Fibroblast of the conjunctiva (primary cell): ENCODE results near the gene SNAI1.

Experiments
- DNase-seq: peaks from one replicate; pipeline ENCODE4 v3.0.0-alpha.2; 2010; ENCODE audit warnings: low read depth

Gene SNAI1

DNA sequence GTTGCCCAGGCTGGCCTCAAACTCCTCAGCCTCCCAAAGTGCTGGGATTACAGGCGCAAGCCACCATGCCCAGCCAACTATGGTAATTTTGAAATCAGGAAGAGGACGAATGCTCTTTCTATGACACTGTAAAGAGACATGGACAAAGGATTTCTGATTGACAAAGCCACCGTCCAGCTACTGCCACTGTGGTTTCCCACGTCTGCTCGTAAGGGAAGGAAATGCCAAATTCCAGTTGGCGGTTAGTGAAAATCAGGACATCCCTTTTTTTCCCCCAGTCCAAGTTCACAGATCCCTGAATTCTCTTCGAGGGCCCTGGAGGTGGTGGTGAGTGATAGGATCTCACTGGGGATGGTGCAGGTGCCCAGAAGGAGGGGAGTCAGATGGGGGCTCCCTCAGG, 31.2 kb downstream of the SNAI1 start:
- DNase-seq: no peak

DNA sequence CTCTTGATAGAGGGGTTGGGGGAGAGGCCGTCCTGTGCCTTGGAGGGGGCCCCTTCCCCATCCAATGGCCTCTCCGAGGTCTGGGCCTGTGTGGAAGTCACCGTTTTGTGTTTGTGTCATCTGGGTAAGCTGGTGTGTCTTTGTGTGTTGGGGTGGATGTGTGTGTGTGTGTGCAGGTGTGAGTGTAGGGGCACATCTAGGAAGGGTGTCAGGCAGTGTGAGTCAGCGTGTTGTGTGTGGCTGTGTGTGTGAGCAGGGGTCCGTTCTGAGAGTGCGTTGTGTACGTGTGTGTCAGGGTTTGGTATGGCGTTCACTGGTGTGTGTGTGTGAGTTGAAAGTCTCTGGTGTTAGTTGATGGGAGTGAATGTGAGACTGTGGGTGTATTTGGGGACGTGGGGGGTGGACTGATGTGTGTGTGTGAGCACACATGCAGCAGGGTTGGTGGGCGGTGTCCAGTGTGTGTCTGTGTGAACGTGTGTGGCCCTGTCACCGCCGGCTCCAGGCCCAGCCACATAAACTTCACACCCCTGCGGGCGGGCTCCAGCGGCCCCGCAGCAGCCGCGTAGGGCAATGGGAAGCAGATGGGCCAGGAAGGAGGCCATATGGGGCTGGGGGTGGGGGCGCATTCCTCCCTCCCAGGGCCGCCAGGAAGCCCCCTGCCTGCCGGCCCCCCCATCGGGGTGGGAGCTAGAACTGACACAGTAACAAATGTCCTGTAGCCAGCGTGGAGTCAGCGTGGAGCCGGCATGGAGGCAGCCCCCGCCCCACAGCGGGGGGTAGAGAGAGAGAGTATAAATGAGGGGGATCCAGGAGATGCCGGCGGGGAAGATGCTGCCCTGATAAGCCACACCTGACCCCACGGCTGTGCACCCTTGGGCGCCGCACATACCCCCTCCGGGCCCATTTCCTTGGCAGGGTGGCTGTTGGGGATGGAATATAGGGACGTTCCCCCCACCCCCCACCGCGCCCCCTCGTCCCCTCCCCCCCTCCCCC, 32.1 kb downstream of the SNAI1 start:
- no peak for DNase-seq

DNA sequence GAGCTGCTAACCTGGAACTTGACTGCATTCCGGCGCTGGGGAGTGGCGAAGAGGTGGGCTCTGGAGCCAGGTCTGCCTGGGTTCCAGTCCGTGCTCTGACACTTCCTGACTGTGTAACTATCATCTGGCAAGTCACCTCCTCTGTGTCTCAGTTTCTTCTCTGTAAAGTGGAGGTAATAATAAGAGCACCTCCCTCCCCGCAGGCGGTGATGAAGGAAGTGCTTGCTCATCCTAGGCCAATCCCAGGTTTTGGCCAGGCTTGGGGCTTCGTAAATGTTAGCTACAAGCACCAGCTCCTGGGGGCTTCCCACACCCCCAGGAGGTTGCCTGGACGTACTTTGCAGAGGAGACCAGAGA, 32.8 kb downstream of the SNAI1 start:
- no peak for DNase-seq

DNA sequence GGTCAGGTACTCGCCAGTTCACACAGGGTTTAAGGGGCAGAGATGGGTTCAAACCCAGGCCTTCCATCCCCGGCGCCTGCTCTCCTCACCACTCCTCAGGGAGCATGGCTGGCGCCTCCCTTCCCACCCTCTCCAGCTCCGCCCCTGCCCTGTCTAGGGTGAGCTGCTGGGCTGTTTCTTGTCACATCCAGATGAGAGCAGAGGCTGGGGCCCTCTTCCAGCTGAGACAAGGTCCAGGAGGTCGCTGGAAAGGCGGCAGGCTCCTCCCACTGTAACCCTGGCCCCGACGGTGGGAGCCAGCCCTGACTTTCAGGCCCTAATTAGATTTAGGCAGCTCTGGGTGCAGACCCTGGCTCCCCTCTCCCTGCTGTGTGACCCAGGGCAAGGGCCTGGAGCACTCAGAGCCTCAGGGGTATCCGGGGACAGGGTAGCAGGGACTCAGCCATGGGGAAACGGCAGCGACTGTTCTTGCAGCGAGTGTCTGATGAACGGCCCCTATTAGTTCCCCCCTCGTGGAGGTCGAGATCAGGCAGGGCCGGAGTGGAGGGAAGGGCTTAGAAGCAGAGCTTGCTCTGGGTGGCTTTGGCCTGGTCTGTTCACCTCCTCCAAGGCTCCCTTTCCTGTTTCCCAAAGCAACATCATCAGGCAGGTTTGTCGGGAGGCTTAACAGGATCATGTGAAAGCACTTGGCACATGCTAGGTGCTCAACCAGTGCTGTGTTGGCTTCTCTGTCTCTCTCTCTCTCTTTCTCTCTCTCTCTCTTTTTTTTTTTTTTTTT, 33.4 kb downstream of the SNAI1 start:
- DNase-seq: no peak

DNA sequence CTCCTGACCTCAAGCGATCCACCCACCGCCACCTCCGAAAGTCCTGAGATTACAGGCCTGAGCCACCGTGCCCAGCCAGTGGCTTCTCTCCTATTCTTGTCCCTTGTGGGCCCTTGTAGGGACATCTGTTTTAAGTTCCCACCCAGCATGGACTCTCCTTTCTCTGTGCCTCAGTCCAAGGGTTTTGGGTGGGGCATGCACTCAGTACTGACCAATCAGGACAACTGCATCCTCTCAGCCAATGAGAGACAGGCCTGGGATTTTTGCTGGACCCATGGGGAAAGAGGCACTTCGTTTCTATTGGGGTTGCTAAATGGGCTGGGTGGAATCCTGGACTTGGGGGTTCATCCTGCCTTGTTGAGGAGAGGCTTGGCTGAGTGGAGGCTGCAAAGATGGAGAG, 34.4 kb downstream of the SNAI1 start:
- no peak for DNase-seq

DNA sequence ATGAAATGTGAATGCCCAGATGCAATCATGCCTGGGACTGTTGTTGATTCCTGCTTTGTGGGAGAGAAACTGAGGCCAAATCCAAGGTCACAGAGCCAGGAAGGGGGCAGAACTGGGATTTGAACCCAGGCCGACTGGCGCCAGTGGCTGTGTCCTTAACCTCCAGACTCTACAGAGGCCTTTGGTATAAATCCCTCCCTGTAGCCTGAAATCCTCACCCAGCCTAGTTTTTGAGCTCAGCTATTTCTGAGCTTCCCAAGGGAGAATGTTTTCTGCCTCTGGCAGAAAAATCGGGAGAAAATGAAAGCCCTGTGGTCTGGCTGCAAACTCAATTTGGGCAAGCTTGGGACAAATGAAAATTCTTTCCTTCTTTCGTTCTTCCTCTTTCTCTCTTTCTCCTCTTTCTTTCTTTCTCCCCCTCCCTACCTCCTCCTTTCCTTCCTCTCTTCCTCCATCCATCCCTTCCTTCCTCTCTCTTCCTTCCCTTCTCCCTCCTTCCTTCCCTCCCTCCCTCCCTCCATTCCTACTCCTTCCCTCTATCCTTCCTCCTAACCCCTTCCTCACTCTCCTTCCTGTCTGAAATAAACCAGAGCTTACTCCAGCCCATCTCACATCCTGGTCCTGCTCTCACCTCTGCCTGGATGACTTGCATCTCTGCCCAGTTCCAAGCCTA, 34.9 kb downstream of the SNAI1 start:
- DNase-seq: no peak

DNA sequence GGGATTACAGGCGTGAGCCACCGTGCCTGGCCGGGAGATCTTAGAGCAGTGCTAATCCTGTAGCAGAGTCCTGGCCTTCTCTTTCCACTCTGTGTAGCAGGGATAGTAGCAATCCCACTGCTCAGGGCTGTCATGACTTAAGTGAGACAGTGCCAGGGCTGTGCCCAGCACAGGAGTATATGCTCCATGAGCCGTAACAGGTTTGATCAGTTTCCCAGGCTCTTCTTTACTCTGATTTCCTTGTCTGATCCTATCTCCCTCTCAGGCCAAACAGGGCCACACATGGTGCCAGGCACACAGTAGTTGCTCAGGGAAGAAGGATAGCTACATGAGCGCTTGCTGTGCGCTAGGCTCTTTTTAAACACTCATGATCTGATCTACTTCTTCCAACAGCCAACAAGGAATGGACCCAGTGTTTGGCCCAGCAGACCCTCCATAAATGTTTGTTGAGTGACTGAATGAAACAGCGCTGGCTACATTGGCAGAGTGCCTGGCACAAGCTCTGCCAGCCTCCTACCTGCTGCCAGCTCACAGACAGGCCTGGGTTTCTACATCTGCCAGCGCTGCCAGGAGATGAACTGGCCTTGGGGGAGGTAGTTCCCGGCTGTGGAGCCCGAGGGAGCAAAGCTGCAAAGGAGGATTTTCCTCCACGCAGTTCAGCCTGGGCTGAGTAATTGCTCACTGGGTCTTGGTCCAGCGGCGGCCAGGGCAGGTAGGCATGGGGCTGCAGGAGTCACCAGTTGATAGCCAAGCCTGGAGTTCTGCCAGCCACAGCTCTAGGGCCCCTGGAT, 36.9 kb downstream of the SNAI1 start:
- DNase-seq: no peak

DNA sequence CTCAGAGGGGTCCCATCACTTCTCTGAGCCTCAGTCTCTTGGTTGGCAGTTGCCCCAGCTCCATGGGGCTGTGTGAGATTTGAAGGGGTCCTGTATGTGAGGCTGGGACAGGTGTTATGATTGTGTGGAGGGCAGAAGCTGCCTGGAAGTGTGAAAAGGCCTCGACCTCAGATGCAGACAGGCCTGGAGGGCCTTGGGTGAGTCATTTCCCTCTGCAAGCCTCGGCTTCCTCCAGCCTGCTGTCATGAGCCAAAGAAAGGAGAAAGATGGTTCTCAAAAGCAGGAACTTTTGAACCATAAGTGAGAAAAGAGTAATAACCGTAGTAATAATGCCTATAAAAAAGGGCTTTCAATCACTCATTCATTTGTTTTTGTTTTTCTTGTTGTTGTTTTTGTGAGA, 37.5 kb downstream of the SNAI1 start:
- no peak for DNase-seq

DNA sequence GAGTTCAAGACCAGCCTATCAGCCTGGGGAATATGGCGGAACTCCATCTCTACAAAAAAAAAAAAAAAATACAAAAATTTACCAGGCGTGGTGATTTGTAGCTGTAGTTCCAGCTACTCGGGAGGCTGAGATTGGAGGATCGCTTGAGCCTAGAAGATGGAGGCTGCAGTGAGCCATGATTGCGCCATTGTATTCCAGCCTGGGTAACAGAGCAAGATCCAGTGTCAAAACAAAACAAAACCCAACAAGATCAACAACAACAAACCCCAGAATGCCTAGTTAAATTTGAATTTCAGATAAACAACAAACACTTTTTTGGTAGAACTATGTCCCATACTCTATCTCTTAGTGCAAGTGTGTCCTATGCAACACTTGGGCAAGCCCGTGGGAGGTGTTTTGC, 39.9 kb downstream of the SNAI1 start:
- DNase-seq: no peak

DNA sequence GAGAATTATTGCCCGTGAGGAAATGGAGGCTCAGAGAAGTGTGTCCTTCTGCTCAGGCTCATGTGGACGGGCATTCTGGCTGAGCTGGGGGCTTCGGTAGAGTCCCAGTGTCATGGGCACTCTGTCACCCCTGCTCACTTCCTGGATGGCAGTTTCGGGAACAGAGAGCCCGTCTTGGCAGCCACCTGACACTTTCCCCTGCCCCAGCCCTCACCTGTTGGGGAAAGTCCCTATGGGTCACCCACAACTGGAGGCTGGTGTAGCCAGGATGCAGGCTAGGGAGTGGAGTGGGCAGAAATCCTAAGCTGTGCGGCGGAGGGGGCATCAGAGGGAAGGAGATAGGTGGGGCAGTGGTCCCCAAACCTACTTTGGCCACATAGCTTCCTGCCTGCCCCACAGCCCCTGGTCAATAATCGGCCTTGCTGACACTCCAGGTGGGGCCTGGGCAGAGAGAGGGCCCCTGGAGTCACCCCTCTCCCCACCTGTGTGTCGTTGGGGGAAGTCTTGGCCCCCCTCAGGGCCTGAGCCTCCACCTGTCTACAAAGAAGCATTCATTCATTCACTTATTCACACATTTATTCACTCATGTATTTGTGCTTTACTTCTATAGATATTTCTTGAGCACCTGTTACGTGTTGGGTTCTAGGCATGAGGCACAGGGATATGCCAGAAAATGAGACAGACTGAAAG, 40.5 kb downstream of the SNAI1 start:
- no peak for DNase-seq

DNA sequence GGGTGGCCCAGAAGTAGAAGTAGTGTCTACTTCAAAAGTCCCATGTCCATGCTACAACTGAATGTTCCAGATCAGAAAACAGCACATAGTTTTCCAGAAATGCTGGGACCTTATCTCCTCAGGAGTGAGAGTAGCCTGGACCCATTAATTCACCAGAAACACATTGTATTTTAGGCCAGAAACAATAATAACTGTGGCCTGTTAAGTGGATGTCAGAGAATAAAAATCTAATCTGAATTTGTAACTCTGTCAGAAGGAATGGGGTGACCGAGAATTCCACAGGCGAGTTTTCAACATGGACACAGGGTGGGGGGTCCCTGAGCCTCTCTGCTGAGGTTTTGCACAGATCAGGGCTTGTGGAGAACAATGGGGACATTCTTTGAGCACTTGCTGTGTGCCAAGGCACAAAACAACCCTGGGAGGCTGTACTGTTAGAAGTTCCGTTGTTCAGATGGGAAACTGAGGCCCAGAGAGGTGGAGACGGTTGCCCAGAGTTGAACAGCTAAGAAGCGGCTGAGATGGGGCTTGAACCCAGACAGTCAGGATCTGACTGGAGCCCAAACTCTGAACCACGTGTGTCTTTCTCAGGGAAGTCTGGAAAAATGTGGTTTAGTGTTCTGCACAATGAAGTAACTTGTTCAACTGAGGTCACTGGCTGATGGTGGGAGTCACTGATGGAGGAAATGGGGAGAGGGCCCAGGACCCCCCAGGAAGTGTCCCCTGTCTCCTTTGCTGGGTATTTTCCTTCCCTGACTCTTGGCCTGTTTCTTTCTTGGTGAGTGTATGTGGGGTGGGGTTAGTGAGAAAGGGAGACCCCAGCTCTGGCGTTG, 44.2 kb downstream of the SNAI1 start:
- no peak for DNase-seq

DNA sequence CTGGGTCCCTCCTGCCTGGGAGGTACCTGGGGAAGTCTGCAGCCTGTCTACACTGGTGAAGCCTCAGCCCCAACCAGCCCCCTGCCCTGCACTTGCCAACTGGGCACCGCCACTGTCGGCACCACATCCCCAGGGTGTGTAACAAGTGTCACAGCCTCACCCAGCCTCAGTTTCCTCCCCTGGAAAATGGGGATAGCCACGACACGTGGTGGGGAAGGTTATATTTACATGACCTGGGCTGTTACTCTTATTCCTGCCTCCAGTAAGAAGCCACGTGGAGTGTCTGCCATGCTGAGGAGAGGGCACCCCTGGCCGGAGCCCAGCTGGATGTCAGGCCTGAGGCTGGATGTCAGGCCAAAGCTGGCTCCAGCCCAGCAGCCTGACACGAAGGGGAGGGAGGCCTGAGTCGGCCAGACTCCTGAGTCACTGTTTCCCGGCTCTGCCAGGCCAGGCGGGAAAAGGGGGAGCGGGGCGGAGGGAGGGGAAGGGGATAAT, 44.9 kb downstream of the SNAI1 start:
- peak; percentile 47 for DNase-seq

DNA sequence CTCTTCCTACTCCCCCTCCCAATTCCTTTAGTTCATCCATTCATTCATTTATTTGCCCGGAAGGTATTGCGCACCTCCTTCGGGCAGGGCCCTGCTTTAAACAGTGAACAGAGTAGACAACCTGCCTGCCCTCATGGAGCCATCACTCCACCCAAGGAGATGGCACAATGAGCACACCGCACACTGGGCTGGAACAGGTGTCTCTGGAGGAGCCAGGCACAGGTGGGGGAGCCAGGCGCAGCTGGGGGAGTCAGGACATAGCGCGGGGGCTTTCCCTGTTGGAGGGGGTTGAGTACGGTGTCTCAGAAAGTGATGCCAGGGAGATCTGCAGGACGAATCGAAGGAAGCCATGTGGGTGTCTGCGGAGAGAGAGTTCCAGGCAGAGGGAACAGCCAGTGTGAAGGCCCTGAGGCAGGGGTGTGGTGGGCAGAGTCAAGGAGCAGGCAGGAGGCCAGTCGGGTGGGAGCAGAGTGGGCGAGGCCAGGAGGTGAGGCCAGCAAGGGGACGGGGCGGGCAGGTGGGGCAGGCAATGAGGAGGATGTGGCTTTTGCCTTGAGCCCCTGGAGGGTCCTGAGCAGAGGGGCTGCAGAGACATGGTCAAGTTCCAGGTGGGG, 46.4 kb downstream of the SNAI1 start:
- no peak for DNase-seq

DNA sequence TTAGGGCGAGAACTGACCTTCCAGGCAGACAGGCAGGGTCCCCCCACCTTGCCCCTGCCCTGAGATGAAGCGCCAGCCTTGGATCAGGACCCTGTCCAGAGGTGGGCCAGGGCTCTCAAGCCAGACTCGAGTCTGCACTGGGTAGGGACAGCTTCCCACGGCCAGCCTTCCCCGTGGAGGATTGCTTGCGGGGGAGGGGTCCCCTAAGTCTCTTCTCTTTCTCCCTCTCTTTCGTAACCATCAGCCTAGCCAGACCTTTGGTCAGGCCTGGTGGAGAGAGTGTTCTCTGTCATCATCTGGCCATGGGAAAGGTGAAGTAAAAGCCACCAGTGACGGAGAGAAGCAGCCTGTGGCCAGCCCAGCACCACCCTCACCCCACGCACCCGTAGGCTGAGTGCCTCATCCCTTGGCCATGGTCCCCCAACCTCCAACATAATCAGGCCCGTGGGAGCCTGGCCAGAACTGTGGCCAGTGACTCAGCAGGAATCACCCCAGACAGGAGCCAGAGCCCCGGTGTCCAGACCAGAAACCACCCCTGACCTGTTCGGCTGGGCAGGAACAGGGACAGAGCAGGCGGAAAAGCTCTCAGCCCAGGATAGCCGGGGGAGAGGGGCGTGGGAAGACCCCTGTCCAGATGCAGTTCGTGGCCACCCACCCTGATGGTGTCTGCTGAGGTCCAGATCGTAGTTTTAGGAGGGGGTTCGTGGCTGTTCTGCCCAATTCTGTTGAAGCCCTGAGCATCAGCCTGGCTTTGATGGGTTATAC, 47.1 kb downstream of the SNAI1 start:
- peak; percentile 36 for DNase-seq

DNA sequence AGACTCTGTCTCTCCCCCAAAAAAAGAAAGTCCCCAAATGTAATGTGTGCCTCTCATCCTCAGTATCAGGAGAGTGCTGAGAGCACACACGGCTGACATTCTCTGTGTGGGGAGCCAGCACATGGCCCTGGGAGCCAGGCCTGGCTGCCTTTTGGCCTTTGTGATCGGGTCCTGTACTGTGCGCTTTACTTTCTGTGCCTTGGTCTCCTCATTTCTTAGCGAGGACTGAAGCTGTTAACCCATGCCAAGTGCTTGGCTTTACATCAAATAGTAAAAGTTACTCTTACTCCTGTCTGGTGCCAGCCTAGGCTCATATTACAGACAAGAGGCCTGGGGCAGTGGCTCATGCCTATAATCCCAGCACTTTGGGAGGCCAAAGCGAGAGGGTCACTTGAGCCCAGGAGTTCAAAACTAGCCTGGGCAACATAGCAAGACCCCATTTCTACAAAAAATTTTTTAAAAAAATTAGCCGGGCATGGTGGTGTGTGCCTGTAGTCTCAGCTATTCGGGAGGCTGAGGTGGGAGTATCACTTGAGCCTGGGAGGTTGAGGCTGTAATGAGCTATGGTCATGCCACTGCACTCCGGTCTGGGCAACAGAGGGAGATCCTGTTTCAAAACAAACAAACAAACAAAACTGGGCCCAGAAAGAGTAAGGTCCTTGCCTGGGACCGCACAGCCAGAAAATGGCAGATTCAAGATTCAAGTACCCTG, 50.3 kb downstream of the SNAI1 start:
- DNase-seq: no peak

DNA sequence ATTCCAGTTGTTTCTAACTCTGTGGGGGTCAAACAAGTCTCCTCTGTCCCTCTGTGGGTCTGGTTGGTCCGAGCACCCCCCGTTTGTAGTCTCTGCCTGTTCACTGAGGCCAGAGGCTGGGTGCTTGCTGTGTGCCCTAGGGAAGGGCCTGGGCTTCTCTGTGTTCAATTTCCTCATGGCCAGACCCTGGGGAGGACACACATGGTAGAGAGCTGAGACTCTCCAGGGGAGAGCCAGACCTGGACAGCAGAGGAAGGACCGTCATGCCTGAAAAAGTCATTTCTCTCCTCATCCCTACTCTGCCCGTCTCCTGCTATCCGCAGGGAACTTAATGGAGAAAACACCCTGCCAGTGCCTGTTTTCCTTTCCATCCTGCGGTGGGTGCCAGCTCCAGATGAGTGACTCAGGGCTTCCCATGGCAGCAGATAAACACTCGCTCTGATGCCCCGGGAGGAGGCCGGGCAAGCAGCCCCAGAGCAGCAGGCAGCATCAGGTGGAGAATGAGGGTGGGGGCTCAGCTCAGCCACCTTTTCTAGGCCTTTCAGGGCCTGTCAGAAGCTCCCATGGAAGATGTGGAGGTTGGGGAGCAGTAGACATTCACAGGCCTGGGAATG, 51.9 kb downstream of the SNAI1 start:
- DNase-seq: no peak

DNA sequence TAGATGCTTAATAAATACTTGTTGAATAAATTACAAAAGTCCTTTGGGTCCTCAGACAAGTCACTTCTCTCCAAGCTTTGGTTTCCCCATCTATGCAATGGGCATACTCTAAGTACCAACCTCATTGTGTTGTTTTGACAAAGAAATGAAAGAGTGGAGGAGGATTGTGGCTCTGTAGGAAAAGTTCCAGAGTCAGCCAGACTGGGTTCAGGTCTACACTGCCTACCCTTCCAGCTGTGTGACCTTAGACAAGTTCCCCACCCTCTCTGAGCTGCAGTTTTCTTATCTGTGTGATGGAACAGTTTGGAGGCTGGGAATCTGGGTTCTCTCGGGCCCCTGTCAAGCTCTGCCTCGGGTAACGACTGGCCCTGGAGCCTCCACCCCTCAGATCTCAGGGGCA, 53.9 kb downstream of the SNAI1 start:
- DNase-seq: no peak

DNA sequence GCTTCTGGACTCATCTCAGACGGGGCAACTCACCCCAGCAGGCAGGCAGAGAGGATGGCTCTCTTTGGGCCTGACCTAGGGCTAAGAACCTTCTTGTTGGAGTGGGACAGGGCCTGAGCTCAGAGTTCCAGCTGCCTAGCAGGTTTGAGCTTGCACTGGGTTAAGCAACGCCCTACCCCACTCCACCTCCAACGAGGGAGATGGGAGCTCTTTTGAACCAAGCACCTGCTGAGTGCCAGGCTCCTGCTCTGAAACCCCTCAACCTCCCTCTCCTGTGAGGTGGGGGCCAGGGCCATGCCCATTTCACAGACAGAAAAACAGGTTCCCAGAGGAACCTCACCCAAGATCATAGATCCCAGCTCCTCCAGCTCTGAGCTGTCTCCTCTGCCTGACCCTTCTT, 54.3 kb downstream of the SNAI1 start:
- no peak for DNase-seq
